IMR-90 (cell line): ENCODE data around the gene GIPC3. TPM values are rescaled to one million over a fixed set of nuclear protein-coding genes. Genes with fewer than 3 reads are reported as not detected.

ENCODE experiments used
- ATAC-seq: fragments of 200-7000 bp; cut with Tn5 transposase; 2 replicates; pipeline ENCODE4 v1.9.1; 2020; ENCODE audit warnings: low read depth, mild to moderate bottlenecking, moderate library complexity
- BruUV-seq: library from RNA; stranded (reverse); fragments of 400-500 nt; replicated peaks from 2 replicates; lab custom pipeline; 2021; lab: Mats Ljungman, UMichigan
- CTCF ChIA-PET: fragments of 300-600 bp; formaldehyde crosslinking; extraction: SDS; loops from one replicate; lab custom pipeline; 2021; ENCODE audit warnings: antibody characterized with exemption; lab: Yijun Ruan, JAX
- POLR2A ChIA-PET: fragments of 300-600 bp; sonication (Branson Sonifier 250); formaldehyde crosslinking; loops from one replicate; lab custom pipeline; 2022; ENCODE audit warnings: antibody characterized with exemption; ENCODE audit not compliant: unreplicated experiment; lab: Charles Lee
- DNase-seq: peaks from one replicate; pipeline ENCODE4 v3.0.0; 2013
- H2AFZ ChIP-seq: replicated peaks from 2 replicates; pipeline ENCODE3; 2013; ENCODE audit warnings: low read length, mild to moderate bottlenecking; ENCODE audit not compliant: poor library complexity
- H2AK5ac ChIP-seq: 2 replicates; pipeline ENCODE4 v1.6.1; 2013; ENCODE audit warnings: low read depth, low read length, inconsistent platforms
- H2AK9ac ChIP-seq: replicated peaks from 2 replicates; pipeline ENCODE3; 2013; ENCODE audit warnings: mild to moderate bottlenecking, low read depth, low read length, moderate library complexity; ENCODE audit not compliant: poor library complexity
- H2BK120ac ChIP-seq: 2 replicates; pipeline ENCODE4 v1.6.1; 2013; ENCODE audit warnings: low read depth, low read length, inconsistent platforms
- H2BK15ac ChIP-seq: 3 replicates; pipeline ENCODE4 v1.6.1; 2013; ENCODE audit warnings: low read depth, low read length, inconsistent platforms
- H2BK20ac ChIP-seq: 2 replicates; pipeline ENCODE4 v1.6.1; 2013; ENCODE audit warnings: low read depth, mild to moderate bottlenecking, inconsistent platforms, low read length, moderate library complexity
- H2BK5ac ChIP-seq: 2 replicates; pipeline ENCODE4 v1.6.1; 2013; ENCODE audit warnings: mild to moderate bottlenecking, low read depth, low read length, inconsistent platforms; ENCODE audit not compliant: poor library complexity, severe bottlenecking
- H3K14ac ChIP-seq: replicated peaks from 2 replicates; pipeline ENCODE4 v1.6.1; 2013; ENCODE audit warnings: low read depth, low read length, inconsistent platforms
- H3K18ac ChIP-seq: 2 replicates; pipeline ENCODE4 v1.6.1; 2013; ENCODE audit warnings: low read depth, low read length, control low read depth
- H3K23ac ChIP-seq: 2 replicates; pipeline ENCODE4 v1.6.1; 2013; ENCODE audit warnings: low read depth, low read length, inconsistent platforms
- H3K27ac ChIP-seq: 2 replicates; pipeline ENCODE4 v1.5.1; 2013; ENCODE audit warnings: mild to moderate bottlenecking, control low read depth, low read length; ENCODE audit not compliant: insufficient read depth
- H3K27me3 ChIP-seq: 2 replicates; pipeline ENCODE4 v1.6.1; 2013; ENCODE audit warnings: low read length; ENCODE audit not compliant: control insufficient read depth, insufficient read depth
- H3K36me3 ChIP-seq: 2 replicates; pipeline ENCODE4 v1.6.1; 2013; ENCODE audit warnings: low read length, mixed read lengths; ENCODE audit not compliant: control insufficient read depth, insufficient read depth
- H3K4ac ChIP-seq: 2 replicates; pipeline ENCODE4 v1.6.1; 2013; ENCODE audit warnings: low read depth, low read length, inconsistent platforms
- H3K4me1 ChIP-seq: 2 replicates; pipeline ENCODE4 v1.6.1; 2013; ENCODE audit warnings: low read length, mixed read lengths; ENCODE audit not compliant: control insufficient read depth, insufficient read depth
- H3K4me2 ChIP-seq: 2 replicates; pipeline ENCODE4 v1.6.1; 2013; ENCODE audit warnings: low read depth, mild to moderate bottlenecking, control low read depth, low read length, moderate library complexity
- H3K4me3 ChIP-seq: 2 replicates; pipeline ENCODE4 v1.5.1; 2013; ENCODE audit warnings: low read depth, mild to moderate bottlenecking, control low read depth, low read length, moderate library complexity; ENCODE audit not compliant: insufficient read depth
- H3K56ac ChIP-seq: 2 replicates; pipeline ENCODE4 v1.6.1; 2013; ENCODE audit warnings: low read length, inconsistent platforms; ENCODE audit not compliant: insufficient read depth; ENCODE audit errors: extremely low read depth
- H3K79me1 ChIP-seq, 2 experiments: 2 replicates each; pipeline ENCODE4 v1.6.1; 2013; ENCODE audit warnings: low read length in 2 of 2, inconsistent platforms in 1 of 2, low read depth in 1 of 2
- H3K9ac ChIP-seq: 2 replicates; pipeline ENCODE4 v1.6.1; 2013; ENCODE audit warnings: low read depth, low read length, control low read depth
- H3K9me1 ChIP-seq: 2 replicates; pipeline ENCODE4 v1.6.1; 2013; ENCODE audit warnings: low read length, inconsistent platforms; ENCODE audit not compliant: insufficient read depth
- H3K9me3 ChIP-seq: 2 replicates; pipeline ENCODE4 v1.6.1; 2013; ENCODE audit warnings: low read length; ENCODE audit not compliant: control insufficient read depth, insufficient read depth
- H4K20me1 ChIP-seq: 2 replicates; pipeline ENCODE4 v1.6.1; 2013; ENCODE audit warnings: low read length, inconsistent platforms; ENCODE audit not compliant: insufficient read depth
- H4K5ac ChIP-seq: 2 replicates; pipeline ENCODE4 v1.6.1; 2013; ENCODE audit warnings: mild to moderate bottlenecking, low read depth, low read length, control low read depth
- H4K8ac ChIP-seq, 2 experiments: 2 replicates each; pipeline ENCODE4 v1.6.1; 2013; ENCODE audit warnings: low read depth in 2 of 2, low read length in 2 of 2, control low read depth in 1 of 2, inconsistent platforms in 1 of 2
- H4K91ac ChIP-seq: 2 replicates; pipeline ENCODE4 v1.6.1; 2013; ENCODE audit warnings: low read depth, low read length, inconsistent platforms; ENCODE audit not compliant: insufficient read depth
- BHLHE40 ChIP-seq: fragments of 150-350 bp; IDR thresholded peaks from 2 replicates; pipeline ENCODE4 v1.6.1; 2016; ENCODE audit warnings: mild to moderate bottlenecking, low read depth, low read length
- CEBPB ChIP-seq: IDR thresholded peaks from 2 replicates; pipeline ENCODE4 v1.6.1; 2012; ENCODE audit warnings: low read depth, low read length, improper control_type of control experiment
- CHD1 ChIP-seq: IDR thresholded peaks from 2 replicates; pipeline ENCODE4 v1.6.1; 2012; ENCODE audit warnings: low read depth, low read length, improper control_type of control experiment
- FOS ChIP-seq: fragments of 150-350 bp; IDR thresholded peaks from 2 replicates; pipeline ENCODE4 v1.6.1; 2016; ENCODE audit warnings: low read depth, low read length
- MAFK ChIP-seq: IDR thresholded peaks from 2 replicates; pipeline ENCODE4 v1.6.1; 2012; ENCODE audit warnings: low read depth, low read length, improper control_type of control experiment
- MAZ ChIP-seq: IDR thresholded peaks from 2 replicates; pipeline ENCODE4 v1.6.1; 2012; ENCODE audit warnings: low read depth, mild to moderate bottlenecking, low read length, improper control_type of control experiment, moderate library complexity, borderline replicate concordance
- MXI1 ChIP-seq: IDR thresholded peaks from 2 replicates; pipeline ENCODE4 v1.6.1; 2012; ENCODE audit warnings: low read depth, mild to moderate bottlenecking, low read length, moderate library complexity, borderline replicate concordance
- NFE2L2 ChIP-seq: fragments of 150-350 bp; IDR thresholded peaks from 2 replicates; pipeline ENCODE4 v1.6.1; 2016; ENCODE audit warnings: low read depth, mild to moderate bottlenecking, low read length
- POLR2A ChIP-seq: IDR thresholded peaks from 2 replicates; pipeline ENCODE4 v1.6.1; 2012; ENCODE audit warnings: mild to moderate bottlenecking, low read depth, low read length
- RAD21 ChIP-seq: IDR thresholded peaks from 2 replicates; pipeline ENCODE4 v1.6.1; 2012; ENCODE audit warnings: low read length, improper control_type of control experiment
- RCOR1 ChIP-seq: IDR thresholded peaks from 2 replicates; pipeline ENCODE4 v1.6.1; 2012; ENCODE audit warnings: mild to moderate bottlenecking, low read length, improper control_type of control experiment; ENCODE audit not compliant: insufficient replicate concordance
- RFX5 ChIP-seq: IDR thresholded peaks from 2 replicates; pipeline ENCODE4 v1.8.0; 2012; ENCODE audit warnings: low read depth, mild to moderate bottlenecking, low read length, moderate library complexity
- SMC3 ChIP-seq: fragments of 150-350 bp; IDR thresholded peaks from 2 replicates; pipeline ENCODE4 v1.6.1; 2016; ENCODE audit warnings: low read depth, mild to moderate bottlenecking, antibody characterized with exemption, low read length, moderate library complexity
- WGBS, 2 experiments: methylation state at CpG; one replicate each; pipeline versions ENCODE4 v1.1.5 to v1.1.7; 2013; ENCODE audit warnings: missing lambda C conversion rate in 2 of 2; ENCODE audit not compliant: insufficient read length in 1 of 2; ENCODE audit errors: extremely low coverage in 2 of 2; 5-methylcytosine and 5-hydroxymethylcytosine counted together
- dilution Hi-C: fragments of 300-500 bp; cut with HindIII; formaldehyde crosslinking; loops from one replicate; pipeline ENCODE4 v1.14.3; 2018; ENCODE audit warnings: low sequenced_read_pairs; ENCODE audit not compliant: unreplicated experiment
- in situ Hi-C: fragments of 300-500 bp; cut with MboI; formaldehyde crosslinking; loops from 3 replicates; pipeline ENCODE4 v1.14.3; 2019; ENCODE audit warnings: low sequenced_read_pairs, inconsistent platforms, mixed read lengths
- intact Hi-C: fragments of 100-400 bp; cut with micrococcal nuclease; formaldehyde crosslinking; loops from 2 replicates; pipeline ENCODE4 v1.10.0; 2022
- polyA plus RNA-seq, 3 experiments: library from polyadenylated mRNA; depleted of rRNA; stranded (reverse); fragments of >200 nt; gene quantifications; 2 replicates each; pipeline ENCODE4 v1.2.3, GENCODE V29; 2012; ENCODE audit warnings: low replicate concordance in 1 of 3
- total RNA-seq: library from RNA; depleted of rRNA; stranded (reverse); fragments of >200 nt; gene quantifications from 2 replicates; pipeline ENCODE4 v1.2.3, GENCODE V29; 2012
- TF ChIP-seq, protein P1 (sequence below): fragments of 150-350 bp; IDR thresholded peaks from 2 replicates; pipeline ENCODE4 v1.6.1; 2017; ENCODE audit warnings: mild to moderate bottlenecking, antibody characterized with exemption, low read length, low read depth
- TF ChIP-seq, protein P2 (sequence below): conservative IDR thresholded peaks from 2 replicates; pipeline ENCODE4 v1.5.1; 2012; ENCODE audit warnings: mild to moderate bottlenecking, low read depth, low read length, improper control_type of control experiment
- TF ChIP-seq, protein P3 (sequence below): fragments of 150-350 bp; IDR thresholded peaks from 2 replicates; pipeline ENCODE4 v1.6.1; 2016; ENCODE audit warnings: low read depth, mild to moderate bottlenecking, low read length, moderate library complexity, borderline replicate concordance

The GIPC3 gene
- total and polyA plus RNA-seq, 2 of the 4 experiments (the other 2 are of a cell fraction): under 0.01 to 0.36 TPM

- 89% methylated on average over 9 of the region's 18 CpGs; no CpG with 5 or more reads in 1 of the 2 experiments for WGBS, 2 experiments
- in situ Hi-C loops (loop anchor here (25.0 kb wide), 1 partner anchor 303 kb away; no protein-coding TSS in a partner anchor), intact Hi-C loops (loop anchor here (10.0 kb wide), 1 partner anchor 290 kb away; no protein-coding TSS in a partner anchor), dilution Hi-C loops (no loop called here)
- no peak overlapping the region for H2BK20ac ChIP-seq
- BruUV-seq: no TSS peak
- TF ChIP-seq CEBPB: no peak
- TF ChIP-seq POLR2A: no peak
- TF ChIP-seq RAD21: no peak
- no peak for TF ChIP-seq BHLHE40
- TF ChIP-seq, protein P1, sequence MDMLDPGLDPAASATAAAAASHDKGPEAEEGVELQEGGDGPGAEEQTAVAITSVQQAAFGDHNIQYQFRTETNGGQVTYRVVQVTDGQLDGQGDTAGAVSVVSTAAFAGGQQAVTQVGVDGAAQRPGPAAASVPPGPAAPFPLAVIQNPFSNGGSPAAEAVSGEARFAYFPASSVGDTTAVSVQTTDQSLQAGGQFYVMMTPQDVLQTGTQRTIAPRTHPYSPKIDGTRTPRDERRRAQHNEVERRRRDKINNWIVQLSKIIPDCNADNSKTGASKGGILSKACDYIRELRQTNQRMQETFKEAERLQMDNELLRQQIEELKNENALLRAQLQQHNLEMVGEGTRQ: no peak
- no peak for TF ChIP-seq FOS
- no peak for TF ChIP-seq SMC3
- no peak for TF ChIP-seq NFE2L2
- TF ChIP-seq, protein P2, sequence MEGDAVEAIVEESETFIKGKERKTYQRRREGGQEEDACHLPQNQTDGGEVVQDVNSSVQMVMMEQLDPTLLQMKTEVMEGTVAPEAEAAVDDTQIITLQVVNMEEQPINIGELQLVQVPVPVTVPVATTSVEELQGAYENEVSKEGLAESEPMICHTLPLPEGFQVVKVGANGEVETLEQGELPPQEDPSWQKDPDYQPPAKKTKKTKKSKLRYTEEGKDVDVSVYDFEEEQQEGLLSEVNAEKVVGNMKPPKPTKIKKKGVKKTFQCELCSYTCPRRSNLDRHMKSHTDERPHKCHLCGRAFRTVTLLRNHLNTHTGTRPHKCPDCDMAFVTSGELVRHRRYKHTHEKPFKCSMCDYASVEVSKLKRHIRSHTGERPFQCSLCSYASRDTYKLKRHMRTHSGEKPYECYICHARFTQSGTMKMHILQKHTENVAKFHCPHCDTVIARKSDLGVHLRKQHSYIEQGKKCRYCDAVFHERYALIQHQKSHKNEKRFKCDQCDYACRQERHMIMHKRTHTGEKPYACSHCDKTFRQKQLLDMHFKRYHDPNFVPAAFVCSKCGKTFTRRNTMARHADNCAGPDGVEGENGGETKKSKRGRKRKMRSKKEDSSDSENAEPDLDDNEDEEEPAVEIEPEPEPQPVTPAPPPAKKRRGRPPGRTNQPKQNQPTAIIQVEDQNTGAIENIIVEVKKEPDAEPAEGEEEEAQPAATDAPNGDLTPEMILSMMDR: no peak
- TF ChIP-seq MXI1: no peak
- no peak for TF ChIP-seq MAZ
- no peak for TF ChIP-seq RFX5
- TF ChIP-seq RCOR1: no peak
- no peak for TF ChIP-seq CHD1
- TF ChIP-seq MAFK: no peak
- TF ChIP-seq, protein P3, sequence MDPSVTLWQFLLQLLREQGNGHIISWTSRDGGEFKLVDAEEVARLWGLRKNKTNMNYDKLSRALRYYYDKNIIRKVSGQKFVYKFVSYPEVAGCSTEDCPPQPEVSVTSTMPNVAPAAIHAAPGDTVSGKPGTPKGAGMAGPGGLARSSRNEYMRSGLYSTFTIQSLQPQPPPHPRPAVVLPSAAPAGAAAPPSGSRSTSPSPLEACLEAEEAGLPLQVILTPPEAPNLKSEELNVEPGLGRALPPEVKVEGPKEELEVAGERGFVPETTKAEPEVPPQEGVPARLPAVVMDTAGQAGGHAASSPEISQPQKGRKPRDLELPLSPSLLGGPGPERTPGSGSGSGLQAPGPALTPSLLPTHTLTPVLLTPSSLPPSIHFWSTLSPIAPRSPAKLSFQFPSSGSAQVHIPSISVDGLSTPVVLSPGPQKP: no peak
- no peak overlapping the region for H3K23ac ChIP-seq
- peaks cover 3% of the 10 kb centered on the region; the same call in 1 of the 2 replicates for H3K4me1 ChIP-seq
- ChIA-PET POLR2A (no interaction called here), CTCF (no interaction called here)
- H3K14ac ChIP-seq: no peak overlapping the region
- no peak for DNase-seq
- no peak overlapping the region for H2BK5ac ChIP-seq
- no peak overlapping the region for H2AK5ac ChIP-seq
- H2BK120ac ChIP-seq: no peak overlapping the region
- H4K91ac ChIP-seq: no peak overlapping the region
- H3K27me3 ChIP-seq: no peaks in the 10 kb centered on the region
- H2AK9ac ChIP-seq: no peak overlapping the region
- H3K79me1 ChIP-seq: peaks cover 0 to 10% of the 10 kb centered on the region in 2 experiments; a peak in 1 of 4 replicates
- no peak for ATAC-seq
- no peak overlapping the region for H2BK15ac ChIP-seq
- no peak overlapping the region for H3K56ac ChIP-seq
- H3K4me2 ChIP-seq: no peak overlapping the region
- no peak overlapping the region for H4K8ac ChIP-seq
- H3K27ac ChIP-seq: no peak overlapping the region
- no peaks in the 10 kb centered on the region for H3K9me1 ChIP-seq
- H4K20me1 ChIP-seq: peaks cover 7% of the 10 kb centered on the region; the same call in 1 of the 2 replicates
- no peak overlapping the region for H3K18ac ChIP-seq
- no peaks in the 10 kb centered on the region for H3K9me3 ChIP-seq
- no peak overlapping the region for H3K9ac ChIP-seq
- peaks cover 38% of the 10 kb centered on the region for H3K36me3 ChIP-seq
- no peak overlapping the region for H4K5ac ChIP-seq
- no peak overlapping the region for H3K4ac ChIP-seq
- no peak overlapping the region for H2AFZ ChIP-seq
- no peak overlapping the region for H3K4me3 ChIP-seq
Measured at GRCh38 chr19:3614858-3615505, 29.7 kb downstream of the GIPC3 start.
